Uterus (tissue), 4 donors: Measurements from ENCODE around the gene KCNIP3. TPM values are rescaled to one million over a fixed set of nuclear protein-coding genes. Genes with fewer than 3 reads are reported as not detected.

Experiments
- DNase-seq, 2 donors: peaks; one replicate each; pipeline ENCODE4 v3.0.0-alpha.2; 2019 to 2020
- H3K27ac ChIP-seq, 2 donors: fragments of 200-600 bp; sonication (generic); 1 replicate in 1 of 2; 2 replicates in 1 of 2; pipeline ENCODE4 v1.5.1; 2016 to 2018
- H3K27me3 ChIP-seq, 2 donors: fragments of 200-600 bp; sonication (generic); one replicate each; pipeline ENCODE4 v1.5.1; 2018 to 2019; ENCODE audit warnings: control low read depth in 1 of 2
- H3K36me3 ChIP-seq, 2 donors: fragments of 200-600 bp; sonication (generic); one replicate each; pipeline ENCODE4 v1.5.1; 2019; ENCODE audit warnings: control low read depth in 1 of 2
- H3K4me1 ChIP-seq, 2 donors: fragments of 200-600 bp; sonication (generic); one replicate each; pipeline ENCODE4 v1.5.1; 2018 to 2019; ENCODE audit warnings: control low read depth in 1 of 2
- H3K4me3 ChIP-seq, 2 donors: fragments of 200-600 bp; sonication (generic); 1 replicate in 1 of 2; 2 replicates in 1 of 2; pipeline ENCODE4 v1.5.1; 2018 to 2019; ENCODE audit warnings: mild to moderate bottlenecking in 1 of 2
- H3K9me3 ChIP-seq, 2 donors: fragments of 200-600 bp; sonication (generic); one replicate each; pipeline ENCODE4 v1.5.1; 2019; ENCODE audit warnings: control low read depth in 1 of 2
- POLR2A ChIP-seq, 2 donors: fragments of 450-650 bp; IDR thresholded peaks; one replicate each; pipeline ENCODE4 v1.6.1; 2016; ENCODE audit warnings: antibody characterized with exemption in 2 of 2, mild to moderate bottlenecking in 1 of 2, moderate library complexity in 1 of 2
- intact Hi-C: fragments of 100-400 bp; cut with DNase I; formaldehyde crosslinking; loops from one replicate; pipeline ENCODE4 v1.15.1; 2023; ENCODE audit warnings: low total_unique reads
- total RNA-seq, 4 donors: library from RNA; depleted of rRNA in 3 of 4; stranded (reverse); fragments of >200 nt in 3 of 4; gene quantifications; one replicate each; pipeline versions ENCODE4 v1.1.0 to v1.2.4, GENCODE V29; 2014 to 2023
- TF ChIP-seq, protein P1 (sequence below), 4 experiments: fragments of 200-600 bp in 2 of 4; fragments of 450-650 bp in 2 of 4; sonication (generic) in 2 of 4; IDR thresholded peaks; one replicate each; pipeline ENCODE4 v1.5.1; 2016 to 2019; ENCODE audit warnings: antibody characterized with exemption in 4 of 4, mild to moderate bottlenecking in 2 of 4, moderate library complexity in 1 of 4
- donor health status: DM: yes; HTN: yes; CAD: no.

Gene KCNIP3
- total RNA-seq, 4 donors from 2014 or later, result 1.5 to 18.3 (median 10.8) TPM

DNA sequence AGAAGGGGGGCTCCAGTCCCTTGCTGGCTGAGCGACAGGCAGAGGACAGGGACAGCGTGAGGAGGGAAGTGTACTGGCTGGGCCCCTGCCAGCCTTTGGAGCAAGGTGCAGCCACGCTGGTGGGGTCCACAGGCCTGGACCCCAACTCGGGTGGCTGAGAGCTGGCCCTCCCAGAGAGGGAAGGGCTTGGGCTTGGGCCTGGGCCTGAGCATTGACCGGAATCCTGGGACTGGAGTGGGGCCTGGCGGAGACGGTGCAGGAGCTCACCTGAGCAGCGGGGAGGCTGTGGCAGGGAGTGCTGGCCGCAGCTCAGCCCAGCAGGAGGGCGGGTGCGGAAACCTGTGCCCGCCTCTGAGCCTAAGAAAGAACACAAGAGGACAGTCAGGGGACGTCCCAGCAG lies 27.9 kb downstream of the KCNIP3 start:
- Histone ChIP-seq H3K36me3 (no peaks in the 10 kb centered on the region), H3K27me3 (no peaks in the 10 kb centered on the region), H3K4me3 (no peak overlapping the region), H3K27ac (no peak overlapping the region), H3K4me1 (no peaks in the 10 kb centered on the region), H3K9me3 (no peaks in the 10 kb centered on the region)
- no peak for DNase-seq
- intact Hi-C loops, result no loop called here
- TF ChIP-seq, protein P1, sequence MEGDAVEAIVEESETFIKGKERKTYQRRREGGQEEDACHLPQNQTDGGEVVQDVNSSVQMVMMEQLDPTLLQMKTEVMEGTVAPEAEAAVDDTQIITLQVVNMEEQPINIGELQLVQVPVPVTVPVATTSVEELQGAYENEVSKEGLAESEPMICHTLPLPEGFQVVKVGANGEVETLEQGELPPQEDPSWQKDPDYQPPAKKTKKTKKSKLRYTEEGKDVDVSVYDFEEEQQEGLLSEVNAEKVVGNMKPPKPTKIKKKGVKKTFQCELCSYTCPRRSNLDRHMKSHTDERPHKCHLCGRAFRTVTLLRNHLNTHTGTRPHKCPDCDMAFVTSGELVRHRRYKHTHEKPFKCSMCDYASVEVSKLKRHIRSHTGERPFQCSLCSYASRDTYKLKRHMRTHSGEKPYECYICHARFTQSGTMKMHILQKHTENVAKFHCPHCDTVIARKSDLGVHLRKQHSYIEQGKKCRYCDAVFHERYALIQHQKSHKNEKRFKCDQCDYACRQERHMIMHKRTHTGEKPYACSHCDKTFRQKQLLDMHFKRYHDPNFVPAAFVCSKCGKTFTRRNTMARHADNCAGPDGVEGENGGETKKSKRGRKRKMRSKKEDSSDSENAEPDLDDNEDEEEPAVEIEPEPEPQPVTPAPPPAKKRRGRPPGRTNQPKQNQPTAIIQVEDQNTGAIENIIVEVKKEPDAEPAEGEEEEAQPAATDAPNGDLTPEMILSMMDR (IDR thresholded peaks at IDR 0.05), result no peak
- TF ChIP-seq POLR2A (IDR thresholded peaks at IDR 0.05), result no peak

DNA sequence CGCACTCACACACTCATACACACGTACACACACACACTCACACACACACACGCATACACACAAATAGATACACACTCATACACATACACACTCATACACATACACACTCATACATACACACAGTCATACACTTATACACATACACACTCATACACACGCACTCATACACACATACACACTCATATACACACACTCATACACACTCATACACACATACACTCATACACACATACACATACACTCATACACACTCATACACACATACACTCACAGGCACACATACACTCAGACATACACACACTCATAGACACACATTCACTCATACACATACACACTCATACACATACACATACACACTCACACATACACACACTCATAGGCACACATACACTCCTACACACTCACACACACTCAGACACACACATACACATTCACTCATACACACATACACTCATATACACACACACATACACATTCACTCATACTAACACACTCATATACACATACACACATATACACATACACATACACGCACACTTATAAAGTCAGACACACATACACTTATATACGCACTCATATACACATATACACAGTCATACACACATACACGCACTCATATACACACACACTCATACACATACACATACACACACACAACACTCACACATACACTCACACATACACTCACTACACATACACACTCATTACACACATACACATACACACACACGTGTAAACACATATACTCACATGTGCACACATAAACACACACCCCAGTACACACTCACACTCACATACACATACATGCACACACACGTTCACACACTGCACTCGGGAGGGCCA lies 28.7 kb downstream of the KCNIP3 start:
- TF ChIP-seq, protein P1 (IDR thresholded peaks at IDR 0.05), result no peak
- TF ChIP-seq POLR2A (IDR thresholded peaks at IDR 0.05), result no peak
- H3K27me3 ChIP-seq, result no peaks in the 10 kb centered on the region
- no peaks in the 10 kb centered on the region for H3K4me1 ChIP-seq
- H3K9me3 ChIP-seq, result no peaks in the 10 kb centered on the region
- no peaks in the 10 kb centered on the region for H3K36me3 ChIP-seq
- intact Hi-C loops, result no loop called here
- DNase-seq, result no peak
- no peak overlapping the region for H3K27ac ChIP-seq
- H3K4me3 ChIP-seq, result no peak overlapping the region

DNA sequence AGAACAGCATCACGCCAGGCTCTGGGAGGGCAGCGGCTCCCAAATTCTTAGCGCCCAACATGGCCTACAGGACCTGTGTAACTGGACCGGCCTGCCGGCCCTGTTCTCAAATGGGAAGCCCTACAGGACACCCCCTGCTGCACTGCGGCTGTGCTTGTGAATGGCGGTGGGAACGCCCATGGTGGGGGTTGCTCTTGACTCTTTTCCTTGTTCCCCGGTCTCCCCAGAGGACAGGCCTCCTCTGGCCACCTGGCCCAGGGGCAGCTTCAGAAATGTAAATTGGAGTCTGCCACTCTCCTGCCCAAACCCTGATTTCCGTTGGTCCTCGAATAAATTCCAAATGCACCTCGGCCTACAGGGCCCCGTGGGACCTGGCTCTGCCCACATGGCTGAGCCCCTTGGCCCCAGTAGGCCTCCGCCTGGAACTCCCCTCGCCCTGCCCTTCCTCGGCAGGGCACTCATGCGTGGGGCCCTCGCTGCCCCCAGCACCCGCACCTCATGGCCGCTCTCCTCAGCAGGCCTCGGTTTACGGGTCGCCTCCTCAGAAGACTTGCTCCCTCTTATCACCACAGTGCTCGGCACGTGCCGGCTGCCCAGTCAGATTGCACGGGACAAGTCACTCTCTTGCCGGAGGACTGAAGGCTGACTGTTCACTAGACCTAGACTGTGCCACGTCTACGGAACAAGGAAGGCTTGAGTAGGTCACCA lies 29.4 kb downstream of the KCNIP3 start:
- no peaks in the 10 kb centered on the region for H3K27me3 ChIP-seq
- no peaks in the 10 kb centered on the region for H3K9me3 ChIP-seq
- H3K27ac ChIP-seq, result no peak overlapping the region
- no peak for DNase-seq
- intact Hi-C loops, result no loop called here
- no peaks in the 10 kb centered on the region for H3K4me1 ChIP-seq
- TF ChIP-seq, protein P1 (IDR thresholded peaks at IDR 0.05), result no peak
- TF ChIP-seq POLR2A (IDR thresholded peaks at IDR 0.05), result no peak
- H3K4me3 ChIP-seq, result no peak overlapping the region
- no peaks in the 10 kb centered on the region for H3K36me3 ChIP-seq

DNA sequence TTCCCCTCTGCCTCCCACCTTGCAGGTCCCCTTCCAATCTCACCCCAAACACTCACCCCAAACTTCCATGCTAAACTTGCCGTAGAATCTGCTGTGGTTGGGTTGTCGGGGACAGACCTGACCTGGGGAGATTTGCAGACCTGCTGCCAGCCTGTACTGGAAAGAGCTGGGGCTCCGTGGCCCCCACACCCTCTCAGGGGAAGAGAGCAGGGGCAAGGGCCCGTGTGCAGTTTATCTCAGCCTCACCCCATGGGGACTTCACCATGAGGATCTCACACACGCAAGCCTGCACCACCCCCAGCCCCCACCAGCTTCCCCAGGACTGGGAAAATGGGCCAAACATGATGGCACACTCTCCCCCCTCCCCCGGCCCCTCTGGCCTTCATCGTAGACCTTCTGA lies 30.7 kb downstream of the KCNIP3 start:
- H3K36me3 ChIP-seq, result no peaks in the 10 kb centered on the region
- H3K9me3 ChIP-seq, result no peaks in the 10 kb centered on the region
- H3K27ac ChIP-seq, result no peak overlapping the region
- H3K4me3 ChIP-seq, result no peak overlapping the region
- TF ChIP-seq, protein P1 (IDR thresholded peaks at IDR 0.05), result no peak
- TF ChIP-seq POLR2A (IDR thresholded peaks at IDR 0.05), result no peak
- H3K4me1 ChIP-seq, result no peaks in the 10 kb centered on the region
- no peak for DNase-seq
- intact Hi-C loops, result no loop called here
- no peaks in the 10 kb centered on the region for H3K27me3 ChIP-seq
